GM18502 (cell line): Measurements from ENCODE around the gene KRTAP9-4.
"Not testable (repeated sequence)": the region's sequence is repeated elsewhere in the genome, so short reads cannot be mapped to it uniquely, and the experiment has no call there.

Experiments used
- ATAC-seq: cut with Tn5 transposase; IDR thresholded peaks from one replicate; pipeline ENCODE4 v1.9.1; 2021; ENCODE audit warnings: mild to moderate bottlenecking; ENCODE audit not compliant: unreplicated experiment, poor library complexity

Gene KRTAP9-4

GRCh38 chr17:41249637-41250240 is at the start of gene KRTAP9-4:
Gene KRTAP9-4 (plus strand): TSS chr17:41249687. CDS start chr17:41249721, 34 bp downstream.
- ATAC-seq = not testable (repeated sequence)

GRCh38 chr17:41211845-41212466 is 37.5 kb upstream of the KRTAP9-4 start:
- ATAC-seq = no peak

GRCh38 chr17:41212524-41213169 is 36.8 kb upstream of the KRTAP9-4 start:
- ATAC-seq = no peak

GRCh38 chr17:41215681-41216080 is 33.8 kb upstream of the KRTAP9-4 start:
- ATAC-seq = no peak

GRCh38 chr17:41223821-41224220 is 25.7 kb upstream of the KRTAP9-4 start:
- ATAC-seq = no peak

- no peak for ATAC-seq
Measured at GRCh38 chr17:41226051-41226450, 23.4 kb upstream of the KRTAP9-4 start.

- ATAC-seq = not testable (repeated sequence)
Measured at GRCh38 chr17:41226598-41227095, 22.8 kb upstream of the KRTAP9-4 start, which contains the start of gene KRTAP9-2. Gene KRTAP9-2 (plus strand): TSS chr17:41226648. CDS start chr17:41226655, 7 bp downstream.

GRCh38 chr17:41230094-41230493 is 19.4 kb upstream of the KRTAP9-4 start:
- ATAC-seq = no peak

- no peak for ATAC-seq
Measured at GRCh38 chr17:41231731-41232130, 17.8 kb upstream of the KRTAP9-4 start.

- not testable (repeated sequence) for ATAC-seq
Measured at GRCh38 chr17:41232399-41233105, 16.9 kb upstream of the KRTAP9-4 start, which contains the start of gene KRTAP9-3. Gene KRTAP9-3 (plus strand): TSS chr17:41232449. CDS start chr17:41232502, 53 bp downstream.

- ATAC-seq = not testable (repeated sequence)
Measured at GRCh38 chr17:41237116-41237515, 12.4 kb upstream of the KRTAP9-4 start.

- ATAC-seq = not testable (repeated sequence)
Measured at GRCh38 chr17:41237949-41238437, 11.5 kb upstream of the KRTAP9-4 start, which contains the start of gene KRTAP9-8. Gene KRTAP9-8 (plus strand): TSS chr17:41237999. CDS start chr17:41238052, 53 bp downstream.

GRCh38 chr17:41246995-41247787 is 2.3 kb upstream of the KRTAP9-4 start:
- not testable (repeated sequence) for ATAC-seq

GRCh38 chr17:41251261-41251660 is 1.8 kb downstream of the KRTAP9-4 start:
- ATAC-seq = no peak

GRCh38 chr17:41254861-41255260 is 5.4 kb downstream of the KRTAP9-4 start:
- no peak for ATAC-seq

- not testable (repeated sequence) for ATAC-seq
Measured at GRCh38 chr17:41255381-41256290, 6.1 kb downstream of the KRTAP9-4 start, which contains the start of gene KRTAP9-9. Gene KRTAP9-9 (plus strand): TSS chr17:41255384.

- no peak for ATAC-seq
Measured at GRCh38 chr17:41256291-41256685, 6.8 kb downstream of the KRTAP9-4 start.

GRCh38 chr17:41258406-41258805 is 8.9 kb downstream of the KRTAP9-4 start:
- no peak for ATAC-seq
